Neural cell (in vitro differentiated cells): ENCODE results near the gene EVA1A.

Experiments used
- CTCF ChIP-seq: fragments of 450-650 bp; IDR thresholded peaks from 2 replicates; pipeline ENCODE4 v1.5.1; 2014; ENCODE audit warnings: antibody characterized with exemption, mild to moderate bottlenecking, moderate library complexity; ENCODE audit not compliant: poor library complexity, severe bottlenecking
- MXI1 ChIP-seq: fragments of 450-650 bp; conservative IDR thresholded peaks from 2 replicates; pipeline ENCODE4 v1.6.1; 2014; ENCODE audit warnings: antibody characterized with exemption, mild to moderate bottlenecking; ENCODE audit not compliant: poor library complexity, severe bottlenecking
- POLR2AphosphoS5 ChIP-seq: IDR thresholded peaks from 2 replicates; pipeline ENCODE4 v1.6.1; 2012
- TAF1 ChIP-seq: IDR thresholded peaks from 2 replicates; pipeline ENCODE4 v1.6.1; 2012; ENCODE audit warnings: low read depth

DNA sequence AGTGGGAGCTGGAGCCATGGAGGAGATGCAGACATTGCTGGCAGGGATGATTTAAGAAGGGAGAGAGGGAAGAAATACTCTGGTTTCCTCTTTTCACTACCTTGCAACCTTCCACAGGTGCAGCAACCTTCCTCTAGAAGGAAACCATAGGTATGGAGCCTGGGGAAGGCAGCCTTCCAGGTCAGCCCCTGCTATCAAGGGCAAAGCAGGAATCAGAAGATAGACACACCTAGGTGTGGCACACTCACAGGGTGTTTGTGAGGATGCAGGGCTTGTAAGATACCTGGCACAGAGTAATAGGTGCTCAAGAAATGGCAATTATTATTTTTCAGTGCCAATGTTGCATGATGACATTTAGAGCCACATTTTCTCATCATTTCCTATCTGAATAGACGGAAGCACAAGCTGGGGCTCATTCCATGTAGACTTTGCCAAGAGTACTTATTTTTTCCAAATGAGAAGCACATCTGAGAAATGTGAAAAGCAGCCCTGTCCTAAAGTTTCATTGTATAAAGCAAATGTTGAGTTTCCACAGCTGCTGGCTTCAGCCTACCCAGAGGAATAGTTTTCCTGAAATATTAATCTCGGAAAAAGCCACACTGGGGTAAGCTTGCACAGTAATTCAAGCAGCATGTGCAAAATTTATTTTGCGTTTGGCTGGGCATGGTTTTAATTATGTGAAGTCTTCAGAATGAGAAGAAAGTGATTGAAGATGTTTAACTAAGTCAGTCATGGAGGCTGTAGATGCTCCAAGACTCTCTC is 20.6 kb downstream of the EVA1A start:
- no peak for TF ChIP-seq CTCF
- TF ChIP-seq MXI1, result no peak
- no peak for TF ChIP-seq TAF1
- no peak for TF ChIP-seq POLR2AphosphoS5
